Measurements from ENCODE around the gene OXSM.

GRCh38 chr3:25840099-25840498 lies 50.2 kb downstream of the OXSM start:
- TF ChIP-seq SP1 (IDR thresholded peaks at IDR 0.05), result no peak
- TF ChIP-seq, protein P1, sequence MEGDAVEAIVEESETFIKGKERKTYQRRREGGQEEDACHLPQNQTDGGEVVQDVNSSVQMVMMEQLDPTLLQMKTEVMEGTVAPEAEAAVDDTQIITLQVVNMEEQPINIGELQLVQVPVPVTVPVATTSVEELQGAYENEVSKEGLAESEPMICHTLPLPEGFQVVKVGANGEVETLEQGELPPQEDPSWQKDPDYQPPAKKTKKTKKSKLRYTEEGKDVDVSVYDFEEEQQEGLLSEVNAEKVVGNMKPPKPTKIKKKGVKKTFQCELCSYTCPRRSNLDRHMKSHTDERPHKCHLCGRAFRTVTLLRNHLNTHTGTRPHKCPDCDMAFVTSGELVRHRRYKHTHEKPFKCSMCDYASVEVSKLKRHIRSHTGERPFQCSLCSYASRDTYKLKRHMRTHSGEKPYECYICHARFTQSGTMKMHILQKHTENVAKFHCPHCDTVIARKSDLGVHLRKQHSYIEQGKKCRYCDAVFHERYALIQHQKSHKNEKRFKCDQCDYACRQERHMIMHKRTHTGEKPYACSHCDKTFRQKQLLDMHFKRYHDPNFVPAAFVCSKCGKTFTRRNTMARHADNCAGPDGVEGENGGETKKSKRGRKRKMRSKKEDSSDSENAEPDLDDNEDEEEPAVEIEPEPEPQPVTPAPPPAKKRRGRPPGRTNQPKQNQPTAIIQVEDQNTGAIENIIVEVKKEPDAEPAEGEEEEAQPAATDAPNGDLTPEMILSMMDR (IDR thresholded peaks at IDR 0.05; ENCODE audit: low read depth, low read length, missing input control), result no peak
- TF ChIP-seq TAF1 (conservative IDR thresholded peaks at IDR 0.05), result no peak
- TF ChIP-seq, protein P2, sequence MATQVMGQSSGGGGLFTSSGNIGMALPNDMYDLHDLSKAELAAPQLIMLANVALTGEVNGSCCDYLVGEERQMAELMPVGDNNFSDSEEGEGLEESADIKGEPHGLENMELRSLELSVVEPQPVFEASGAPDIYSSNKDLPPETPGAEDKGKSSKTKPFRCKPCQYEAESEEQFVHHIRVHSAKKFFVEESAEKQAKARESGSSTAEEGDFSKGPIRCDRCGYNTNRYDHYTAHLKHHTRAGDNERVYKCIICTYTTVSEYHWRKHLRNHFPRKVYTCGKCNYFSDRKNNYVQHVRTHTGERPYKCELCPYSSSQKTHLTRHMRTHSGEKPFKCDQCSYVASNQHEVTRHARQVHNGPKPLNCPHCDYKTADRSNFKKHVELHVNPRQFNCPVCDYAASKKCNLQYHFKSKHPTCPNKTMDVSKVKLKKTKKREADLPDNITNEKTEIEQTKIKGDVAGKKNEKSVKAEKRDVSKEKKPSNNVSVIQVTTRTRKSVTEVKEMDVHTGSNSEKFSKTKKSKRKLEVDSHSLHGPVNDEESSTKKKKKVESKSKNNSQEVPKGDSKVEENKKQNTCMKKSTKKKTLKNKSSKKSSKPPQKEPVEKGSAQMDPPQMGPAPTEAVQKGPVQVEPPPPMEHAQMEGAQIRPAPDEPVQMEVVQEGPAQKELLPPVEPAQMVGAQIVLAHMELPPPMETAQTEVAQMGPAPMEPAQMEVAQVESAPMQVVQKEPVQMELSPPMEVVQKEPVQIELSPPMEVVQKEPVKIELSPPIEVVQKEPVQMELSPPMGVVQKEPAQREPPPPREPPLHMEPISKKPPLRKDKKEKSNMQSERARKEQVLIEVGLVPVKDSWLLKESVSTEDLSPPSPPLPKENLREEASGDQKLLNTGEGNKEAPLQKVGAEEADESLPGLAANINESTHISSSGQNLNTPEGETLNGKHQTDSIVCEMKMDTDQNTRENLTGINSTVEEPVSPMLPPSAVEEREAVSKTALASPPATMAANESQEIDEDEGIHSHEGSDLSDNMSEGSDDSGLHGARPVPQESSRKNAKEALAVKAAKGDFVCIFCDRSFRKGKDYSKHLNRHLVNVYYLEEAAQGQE (IDR thresholded peaks at IDR 0.05), result no peak
- TF ChIP-seq EGR1 (IDR thresholded peaks at IDR 0.05; ENCODE audit: low read depth in 2 of 2), result no peak
- TF ChIP-seq RAD21 (IDR thresholded peaks at IDR 0.05), result no peak
- TF ChIP-seq FOXA1 (IDR thresholded peaks at IDR 0.05), result no peak
